Colonic mucosa (tissue), 4 donors: ENCODE data around the gene EFCAB7. TPM values are rescaled to one million over a fixed set of nuclear protein-coding genes. Genes with fewer than 3 reads are reported as not detected.
A peak's percentile ranks its signal among the peaks of the same experiment; 100 is the strongest.

Source experiments
- DNase-seq: peaks from one replicate; pipeline ENCODE4 v3.0.0-alpha.2; 2020
- H3K27ac ChIP-seq: fragments of 200-600 bp; one replicate; pipeline ENCODE4 v1.8.0; 2021
- H3K27me3 ChIP-seq: fragments of 200-600 bp; one replicate; pipeline ENCODE4 v1.8.0; 2021
- H3K36me3 ChIP-seq: fragments of 200-600 bp; one replicate; pipeline ENCODE4 v1.8.0; 2021
- H3K4me1 ChIP-seq: fragments of 200-600 bp; one replicate; pipeline ENCODE4 v1.8.0; 2021; ENCODE audit warnings: mild to moderate bottlenecking
- H3K4me3 ChIP-seq: fragments of 200-600 bp; one replicate; pipeline ENCODE4 v1.8.0; 2021
- H3K9ac ChIP-seq, 2 donors: one replicate each; pipeline ENCODE4 v1.7.0; 2013; ENCODE audit warnings: control low read depth in 2 of 2, low read depth in 2 of 2, low read length in 2 of 2
- H3K9me3 ChIP-seq: fragments of 200-600 bp; one replicate; pipeline ENCODE4 v1.8.0; 2021
- CTCF ChIP-seq: fragments of 200-600 bp; IDR thresholded peaks from one replicate; pipeline ENCODE4 v1.8.0; 2022; ENCODE audit warnings: antibody characterized with exemption, mild to moderate bottlenecking
- intact Hi-C: fragments of 100-400 bp; cut with DNase I; formaldehyde crosslinking; loops from one replicate; pipeline ENCODE4 v1.14.1; 2022
- total RNA-seq, 2 donors: library from RNA; stranded (reverse); fragmentation: NEBNext Ultra II Directional in 1 of 2; extraction: Animal tissue kit (Norgen Biotek cat#: 25700) in 1 of 2; gene quantifications; one replicate each; pipeline ENCODE4 v1.2.1, GENCODE V29; 2021
- donor health status: healthy.
- donor health status: DM: no; HTN: no; CAD: no.
- donor health status: DM: no; HTN: no; CAD: no.

Gene EFCAB7
- total RNA-seq, 2 donors from 2014 or later, result 2.0 to 3.8 TPM

DNA sequence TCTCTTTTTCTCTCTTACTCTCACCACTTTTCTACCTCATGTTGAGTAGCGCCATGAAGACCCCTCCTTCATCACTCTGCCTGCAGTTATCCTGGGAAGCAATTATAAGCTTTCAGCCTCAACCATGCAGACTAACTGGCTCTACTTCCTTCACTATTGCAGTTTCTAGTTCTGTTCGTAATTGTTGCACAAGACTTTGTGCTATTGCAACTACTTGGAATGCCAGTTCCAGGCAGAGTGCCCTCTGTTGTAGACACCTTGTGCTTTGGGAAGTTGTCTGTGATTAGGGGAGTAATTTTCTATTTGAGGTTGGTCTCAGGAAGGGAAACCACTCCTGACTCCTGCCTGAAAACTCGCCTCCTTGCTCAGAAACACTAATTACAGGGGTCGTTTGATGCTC is 89.2 kb downstream of the EFCAB7 start:
- H3K9me3 ChIP-seq, result no peaks in the 10 kb centered on the region
- H3K27ac ChIP-seq, result no peak overlapping the region
- intact Hi-C loops, result no loop called here
- no peaks in the 10 kb centered on the region for H3K36me3 ChIP-seq
- H3K27me3 ChIP-seq, result no peaks in the 10 kb centered on the region
- H3K9ac ChIP-seq, result no peak overlapping the region
- no peak overlapping the region for H3K4me3 ChIP-seq
- DNase-seq, result no peak
- no peaks in the 10 kb centered on the region for H3K4me1 ChIP-seq
- TF ChIP-seq CTCF, result no peak

GRCh38 chr1:63612971-63613370 is 89.6 kb downstream of the EFCAB7 start:
- H3K4me1 ChIP-seq, result no peaks in the 10 kb centered on the region
- no peak for DNase-seq
- H3K9ac ChIP-seq, result no peak overlapping the region
- H3K27ac ChIP-seq, result no peak overlapping the region
- H3K4me3 ChIP-seq, result no peak overlapping the region
- intact Hi-C loops, result no loop called here
- TF ChIP-seq CTCF, result no peak
- no peaks in the 10 kb centered on the region for H3K27me3 ChIP-seq
- no peaks in the 10 kb centered on the region for H3K9me3 ChIP-seq
- H3K36me3 ChIP-seq, result no peaks in the 10 kb centered on the region

- H3K4me3 ChIP-seq, result no peak overlapping the region
- H3K4me1 ChIP-seq, result no peaks in the 10 kb centered on the region
- TF ChIP-seq CTCF, result peak; percentile 76
- no peaks in the 10 kb centered on the region for H3K27me3 ChIP-seq
- H3K36me3 ChIP-seq, result no peaks in the 10 kb centered on the region
- DNase-seq, result peak; percentile 79
- H3K9me3 ChIP-seq, result no peaks in the 10 kb centered on the region
- H3K9ac ChIP-seq, result no peak overlapping the region
- H3K27ac ChIP-seq, result no peak overlapping the region
- intact Hi-C loops, result loop anchor here (2.0 to 5.0 kb wide), 2 partner anchors 521 to 631 kb away; no protein-coding TSS in a partner anchor
These were observed 92.6 kb downstream of the EFCAB7 start for GRCh38 chr1:63615768-63616420.

DNA sequence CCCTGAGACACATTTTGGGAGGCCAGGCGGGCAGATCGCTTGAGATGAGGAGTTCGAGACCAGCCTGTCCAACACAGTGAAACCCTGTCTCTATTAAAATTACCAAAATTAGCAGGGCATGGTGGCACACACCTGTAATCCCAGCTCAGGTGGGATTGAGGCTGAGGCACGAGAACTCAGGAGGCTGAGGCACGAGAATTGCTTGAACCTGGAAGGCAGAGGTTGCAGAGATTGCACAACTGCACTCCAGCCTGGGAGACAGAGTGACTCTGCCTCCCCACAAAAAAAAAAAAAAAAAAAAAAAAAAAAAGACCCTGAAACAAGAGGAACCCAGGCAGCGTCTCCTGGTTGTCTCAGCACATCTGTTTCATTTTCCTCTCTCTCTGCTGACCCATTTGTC is 94.1 kb downstream of the EFCAB7 start:
- Histone ChIP-seq H3K4me1 (no peaks in the 10 kb centered on the region), H3K9ac (no peak overlapping the region), H3K27me3 (no peaks in the 10 kb centered on the region), H3K9me3 (no peaks in the 10 kb centered on the region), H3K36me3 (no peaks in the 10 kb centered on the region), H3K4me3 (no peak overlapping the region), H3K27ac (no peak overlapping the region)
- no peak for TF ChIP-seq CTCF
- intact Hi-C loops, result loop anchor here (2.0 to 5.0 kb wide), 2 partner anchors 520 to 629 kb away; no protein-coding TSS in a partner anchor
- DNase-seq, result no peak

DNA sequence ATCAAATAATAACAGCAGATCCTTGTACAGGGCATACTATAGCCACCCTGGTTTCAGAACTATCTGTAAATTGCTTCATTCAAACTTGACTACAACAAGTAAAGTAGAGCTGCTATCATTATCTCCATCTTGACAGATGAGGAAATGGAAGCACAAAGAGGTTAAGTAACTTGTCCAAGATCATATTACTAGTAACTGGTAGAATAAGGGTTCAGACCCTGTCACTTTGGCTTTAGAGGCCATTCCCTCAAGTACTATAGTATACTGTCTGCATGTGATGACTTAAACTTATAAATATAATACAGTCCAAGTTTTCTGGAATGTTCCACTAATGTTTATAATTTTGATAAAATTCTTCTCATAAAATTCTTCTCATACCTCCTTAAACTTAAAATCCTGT is 94.7 kb downstream of the EFCAB7 start:
- no peak for DNase-seq
- intact Hi-C loops, result loop anchor here (5.0 kb wide), 1 partner anchor 519 kb away; no protein-coding TSS in a partner anchor
- Histone ChIP-seq H3K27me3 (no peaks in the 10 kb centered on the region), H3K4me1 (no peaks in the 10 kb centered on the region), H3K36me3 (no peaks in the 10 kb centered on the region), H3K27ac (no peak overlapping the region), H3K9me3 (no peaks in the 10 kb centered on the region), H3K9ac (no peak overlapping the region), H3K4me3 (no peak overlapping the region)
- TF ChIP-seq CTCF, result no peak
